HEK293T (cell line): ENCODE data around the gene CDK5.

Experiments used
- ARNT ChIP-seq: fragments of 450-650 bp; IDR thresholded peaks from 2 replicates; pipeline ENCODE4 v1.6.1; 2017; ENCODE audit warnings: mild to moderate bottlenecking
- BHLHE40 ChIP-seq: fragments of 450-650 bp; IDR thresholded peaks from 2 replicates; pipeline ENCODE4 v1.6.1; 2016; ENCODE audit warnings: mild to moderate bottlenecking, moderate library complexity, borderline replicate concordance
- FOXK2 ChIP-seq: fragments of 450-650 bp; IDR thresholded peaks from 2 replicates; pipeline ENCODE4 v1.6.1; 2016; ENCODE audit warnings: mild to moderate bottlenecking
- HDGF ChIP-seq: fragments of 450-650 bp; IDR thresholded peaks from 2 replicates; pipeline ENCODE4 v1.6.1; 2017; ENCODE audit warnings: antibody characterized with exemption, borderline replicate concordance
- PKNOX1 ChIP-seq: fragments of 450-650 bp; IDR thresholded peaks from 2 replicates; pipeline ENCODE4 v1.6.1; 2016

- TF ChIP-seq BHLHE40, result no peak
- no peak for TF ChIP-seq ARNT
- no peak for TF ChIP-seq HDGF
- TF ChIP-seq PKNOX1, result no peak
- TF ChIP-seq FOXK2, result no peak
Observed at GRCh38 chr7:151056666-151057505, 811 bp downstream of the CDK5 start.
